Vagina (tissue), 2 donors: Measurements from ENCODE around the gene RIOX2.

Source experiments
- CTCF ChIP-seq, 3 experiments: fragments of 450-650 bp in 2 of 3; fragments of 200-600 bp in 1 of 3; sonication (generic) in 1 of 3; IDR thresholded peaks; one replicate each; pipeline ENCODE4 v1.5.1; 2017 to 2019; ENCODE audit warnings: antibody characterized with exemption in 3 of 3, mild to moderate bottlenecking in 2 of 3, moderate library complexity in 2 of 3
- POLR2A ChIP-seq, 2 donors: fragments of 450-650 bp; IDR thresholded peaks; one replicate each; pipeline ENCODE4 v1.6.1; 2017; ENCODE audit warnings: antibody characterized with exemption in 2 of 2, mild to moderate bottlenecking in 2 of 2, moderate library complexity in 2 of 2
- POLR2AphosphoS5 ChIP-seq, 2 donors: sonication (generic); formaldehyde crosslinking; IDR thresholded peaks; one replicate each; pipeline ENCODE4 v1.9.0; 2017; ENCODE audit warnings: antibody characterized with exemption in 2 of 2, mild to moderate bottlenecking in 2 of 2, low read depth in 1 of 2; ENCODE audit not compliant: insufficient read depth in 1 of 2

GRCh38 chr3:97935842-97936241 lies 36.4 kb downstream of the RIOX2 start:
- TF ChIP-seq CTCF (IDR thresholded peaks at IDR 0.05) (no peak), POLR2A (IDR thresholded peaks at IDR 0.05) (no peak), POLR2AphosphoS5 (IDR thresholded peaks at IDR 0.05; ENCODE audit: insufficient read depth in 1 of 2, low read depth in 1 of 2) (no peak)
